RWPE1 (cell line): ENCODE results near the gene KRTAP9-7.

Experiments
- CTCF ChIA-PET: fragments of 350-600 bp; sonication (Branson Sonifier 250); formaldehyde crosslinking; extraction: SDS; loops from one replicate; lab custom pipeline; 2021; lab: Yijun Ruan, JAX
- POLR2A ChIA-PET: fragments of 400-600 bp; formaldehyde crosslinking; extraction: SDS; loops from one replicate; lab custom pipeline; 2020; ENCODE audit warnings: antibody characterized with exemption; ENCODE audit not compliant: low non-redundant PET; lab: Yijun Ruan, JAX
- DNase-seq: peaks from one replicate; pipeline ENCODE4 v3.0.0; 2012; ENCODE audit warnings: low spot score
- H3K27ac ChIP-seq: fragments of 450-650 bp; 2 replicates; pipeline ENCODE4 v1.5.1; 2017
- TF ChIP-seq, protein P1 (sequence below): fragments of 450-650 bp; conservative IDR thresholded peaks from 2 replicates; pipeline ENCODE4 v1.5.1; 2017; ENCODE audit warnings: low read depth, mild to moderate bottlenecking

The KRTAP9-7 gene

GRCh38 chr17:41315204-41315794 is 39.8 kb downstream of the KRTAP9-7 start, which contains the start of gene KRTAP17-1:
KRTAP17-1 (minus strand) TSS chr17:41315710; CDS start chr17:41315650, 60 bp downstream.
- H3K27ac ChIP-seq = no peak within 1 kb of the TSS
- POLR2A ChIA-PET = no interaction called here
- no peak for DNase-seq
- CTCF ChIA-PET = interaction anchor here (0.6 to 1.1 kb wide), 4 partner anchors 14 to 498 kb away, joined by 4 to 7 read pairs (median 4); no protein-coding TSS in a partner anchor
- TF ChIP-seq, protein P1, sequence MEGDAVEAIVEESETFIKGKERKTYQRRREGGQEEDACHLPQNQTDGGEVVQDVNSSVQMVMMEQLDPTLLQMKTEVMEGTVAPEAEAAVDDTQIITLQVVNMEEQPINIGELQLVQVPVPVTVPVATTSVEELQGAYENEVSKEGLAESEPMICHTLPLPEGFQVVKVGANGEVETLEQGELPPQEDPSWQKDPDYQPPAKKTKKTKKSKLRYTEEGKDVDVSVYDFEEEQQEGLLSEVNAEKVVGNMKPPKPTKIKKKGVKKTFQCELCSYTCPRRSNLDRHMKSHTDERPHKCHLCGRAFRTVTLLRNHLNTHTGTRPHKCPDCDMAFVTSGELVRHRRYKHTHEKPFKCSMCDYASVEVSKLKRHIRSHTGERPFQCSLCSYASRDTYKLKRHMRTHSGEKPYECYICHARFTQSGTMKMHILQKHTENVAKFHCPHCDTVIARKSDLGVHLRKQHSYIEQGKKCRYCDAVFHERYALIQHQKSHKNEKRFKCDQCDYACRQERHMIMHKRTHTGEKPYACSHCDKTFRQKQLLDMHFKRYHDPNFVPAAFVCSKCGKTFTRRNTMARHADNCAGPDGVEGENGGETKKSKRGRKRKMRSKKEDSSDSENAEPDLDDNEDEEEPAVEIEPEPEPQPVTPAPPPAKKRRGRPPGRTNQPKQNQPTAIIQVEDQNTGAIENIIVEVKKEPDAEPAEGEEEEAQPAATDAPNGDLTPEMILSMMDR = no peak

DNA sequence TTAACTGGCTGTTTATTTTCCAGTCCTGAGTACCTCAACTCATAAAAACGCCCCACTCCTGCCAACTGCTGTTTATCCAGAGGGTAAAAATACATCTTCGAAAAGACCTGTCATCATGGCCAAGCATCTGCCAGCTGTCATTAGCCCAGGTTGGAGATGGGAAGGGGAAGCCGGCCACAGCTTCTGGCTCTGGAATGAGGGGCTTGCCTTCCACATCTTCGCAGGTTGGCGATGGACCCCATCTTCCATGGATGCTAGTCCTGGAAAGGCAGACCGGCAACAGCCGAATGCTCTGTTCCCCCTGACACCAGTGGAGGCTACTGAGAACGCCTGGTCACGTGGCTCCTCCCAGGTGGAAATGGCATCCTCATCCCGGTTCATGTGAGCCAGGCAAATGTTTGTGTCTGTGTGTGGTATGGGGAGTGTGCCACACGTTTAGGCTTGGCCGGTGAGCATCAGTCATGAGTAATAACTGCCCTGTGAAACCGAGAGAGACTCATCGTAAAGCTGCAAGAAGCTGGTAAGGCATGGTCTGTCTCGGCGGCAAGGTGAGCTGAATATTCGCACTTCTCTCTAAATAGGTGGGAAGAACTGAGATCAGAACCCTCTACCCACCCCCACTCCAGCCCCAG is 40.4 kb downstream of the KRTAP9-7 start:
- no peak overlapping the region for H3K27ac ChIP-seq
- ChIA-PET CTCF (interaction anchor here (0.7 to 1.1 kb wide), 2 partner anchors 13 to 498 kb away, joined by 4 to 7 read pairs; no protein-coding TSS in a partner anchor), POLR2A (no interaction called here)
- DNase-seq = peak; percentile 5
- TF ChIP-seq, protein P1 = no peak

DNA sequence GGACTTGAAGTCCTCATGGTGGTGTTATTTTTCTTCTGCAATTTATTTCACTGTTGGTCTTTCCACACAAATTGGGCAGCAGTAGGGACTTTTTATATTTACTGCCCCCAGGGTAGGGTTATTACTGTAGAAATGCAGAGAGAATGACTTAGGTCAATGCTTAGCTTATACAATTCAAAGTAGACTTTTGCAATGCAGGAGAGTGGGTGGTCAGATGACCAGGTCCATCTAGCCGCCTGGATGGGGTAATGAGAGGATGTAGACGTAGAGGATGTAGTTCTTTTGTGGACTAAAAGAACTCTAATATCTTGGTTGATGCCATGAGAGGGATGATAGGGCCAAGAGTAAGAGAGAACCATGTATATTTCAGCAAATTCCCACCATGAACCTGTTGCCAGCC is 42.7 kb downstream of the KRTAP9-7 start:
- TF ChIP-seq, protein P1 = no peak
- ChIA-PET POLR2A (no interaction called here), CTCF (no interaction called here)
- no peak for DNase-seq
- H3K27ac ChIP-seq = no peak overlapping the region

- POLR2A ChIA-PET = no interaction called here
- TF ChIP-seq, protein P1 = peak; percentile 89
- DNase-seq = peak; percentile 40
- CTCF ChIA-PET = interaction anchor here (0.6 to 1.8 kb wide), 23 partner anchors 9 to 516 kb away, joined by 3 to 13 read pairs (median 4); partner anchors contain the start of genes KRT15 and KRTAP16-1
- peak overlapping the region; percentile 32 for H3K27ac ChIP-seq
Observed at GRCh38 chr17:41322094-41322902, 46.8 kb downstream of the KRTAP9-7 start.

DNA sequence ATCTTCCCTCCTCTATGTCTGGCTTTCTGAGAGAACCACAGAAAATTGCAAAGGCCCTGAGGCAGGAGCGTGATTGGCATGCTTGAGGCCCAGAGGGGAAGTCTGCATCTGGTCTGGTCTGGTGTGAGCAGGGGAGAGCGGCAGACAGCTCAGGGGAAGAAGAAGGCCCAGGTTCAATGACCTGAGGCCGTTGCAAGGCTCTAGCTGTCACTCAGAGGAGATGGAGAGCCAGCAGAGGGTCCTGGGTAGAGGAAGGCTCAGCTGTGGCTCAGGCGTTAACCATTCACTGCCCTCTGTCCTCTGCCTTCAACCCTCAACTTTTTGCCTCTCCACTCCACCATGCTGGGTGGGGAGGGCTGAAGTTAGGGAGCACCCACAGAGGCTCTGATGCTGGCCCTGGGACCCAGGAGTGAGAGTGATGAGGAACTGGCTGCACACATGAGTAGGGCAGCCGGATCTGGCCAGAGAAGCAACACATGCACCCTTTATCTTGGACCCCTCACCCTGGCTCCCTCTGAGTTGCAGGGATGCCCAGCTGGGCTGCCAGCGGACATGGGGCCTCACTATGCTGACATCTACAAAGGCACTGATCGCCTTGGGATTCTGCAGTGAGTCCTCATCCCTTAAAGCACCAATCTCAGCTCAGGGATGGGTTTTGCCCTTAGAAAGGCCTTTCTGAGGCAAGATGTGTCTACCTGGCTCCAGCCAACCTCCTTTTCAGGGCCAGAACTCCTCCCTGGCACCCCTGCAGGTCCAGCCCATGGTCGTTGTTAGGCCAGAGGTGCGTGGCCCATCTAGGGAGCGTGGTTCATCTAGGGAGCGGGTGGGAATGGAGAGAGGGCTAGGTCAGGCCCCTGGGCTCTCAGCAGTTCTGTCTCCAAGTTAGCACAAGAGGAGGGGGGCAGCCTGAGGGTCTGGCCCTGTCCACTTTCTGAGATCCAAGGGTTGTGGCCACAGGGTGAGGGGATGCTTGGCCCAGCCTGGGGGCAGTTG is 47.7 kb downstream of the KRTAP9-7 start:
- TF ChIP-seq, protein P1 = no peak
- ChIA-PET CTCF (interaction anchor here (0.6 to 1.8 kb wide), 25 partner anchors 10 to 517 kb away, joined by 3 to 13 read pairs (median 4); partner anchors contain the start of genes KRT15 and KRTAP16-1), POLR2A (no interaction called here)
- peak overlapping the region; percentile 32 for H3K27ac ChIP-seq
- no peak for DNase-seq
